ENCODE data around the gene C4BPB. TPM values are rescaled to one million over a fixed set of nuclear protein-coding genes. Genes with fewer than 3 reads are reported as not detected.

C4BPB gene
- total RNA-seq, 2 experiments from 2014 or later = not detected

DNA sequence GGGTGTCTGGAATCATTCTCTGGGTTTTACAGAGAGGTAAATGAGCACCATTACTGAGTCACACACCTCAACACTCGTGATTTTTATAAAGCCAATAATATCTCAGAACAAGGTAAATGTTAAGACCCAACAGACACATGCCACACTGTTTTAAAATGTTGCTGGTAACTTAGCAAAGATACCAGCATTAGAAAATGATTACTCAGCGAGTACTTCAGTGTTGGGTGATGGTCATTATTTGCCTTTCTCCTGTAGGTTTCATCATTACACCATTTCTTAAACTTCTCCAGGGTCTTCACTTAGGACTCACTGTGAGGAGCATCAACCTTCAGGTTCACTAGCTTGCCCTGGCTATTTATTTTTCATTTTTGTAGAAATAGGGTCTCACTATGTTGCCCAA lies 6.9 kb upstream of the C4BPB start:
- Histone ChIP-seq H4K20me1 (ENCODE audit: insufficient read depth, low read length) (no peaks in the 10 kb centered on the region), H3K4me3 (ENCODE audit: low read depth, low read length, poor library complexity, severe bottlenecking) (no peak overlapping the region), H3K79me2 (ENCODE audit: insufficient read depth, low read depth, low read length) (no peaks in the 10 kb centered on the region), H2AFZ (ENCODE audit: low read length) (no peak overlapping the region), H3K4me2 (ENCODE audit: low read length) (no peak overlapping the region), H3K27ac (ENCODE audit: low read depth, low read length, poor library complexity, severe bottlenecking) (no peak overlapping the region), H3K4me1 (ENCODE audit: insufficient read depth, low read length, poor library complexity, severe bottlenecking) (no peaks in the 10 kb centered on the region), H3K9me2 (ENCODE audit: insufficient read depth, low read length) (no peaks in the 10 kb centered on the region), H3K36me3 (ENCODE audit: insufficient read depth, low read length) (no peaks in the 10 kb centered on the region), H3K9me3 (ENCODE audit: low read length) (no peaks in the 10 kb centered on the region)
- TF ChIP-seq CTCF (conservative IDR thresholded peaks at IDR 0.05; ENCODE audit: low read length) = no peak
- no peak for TF ChIP-seq EZH2phosphoT487 (IDR thresholded peaks at IDR 0.05; ENCODE audit: borderline replicate concordance, low read depth, low read length)
- DNase-seq (ENCODE audit: low spot score) = no peak
- intact Hi-C loops (cut with micrococcal nuclease; ENCODE audit: unreplicated experiment) = no loop called here
- ChIA-PET CTCF (ENCODE audit: unreplicated experiment) (no interaction called here), POLR2A (interaction anchor here (0.7 kb wide), 1 partner anchor 81 kb away, joined by 3 read pairs; no protein-coding TSS in a partner anchor)
- no TSS peak for BruUV-seq (replicated peaks)

- H2AFZ ChIP-seq (ENCODE audit: low read length) = no peak overlapping the region
- TF ChIP-seq CTCF (conservative IDR thresholded peaks at IDR 0.05; ENCODE audit: low read length) = no peak
- TF ChIP-seq EZH2phosphoT487 (IDR thresholded peaks at IDR 0.05; ENCODE audit: borderline replicate concordance, low read depth, low read length) = no peak
- intact Hi-C loops (cut with micrococcal nuclease; ENCODE audit: unreplicated experiment) = loop anchor here (1.0 kb wide), 2 partner anchors 321 to 415 kb away; no protein-coding TSS in a partner anchor
Measured at GRCh38 chr1:207084232-207084631, 4.4 kb upstream of the C4BPB start.

DNA sequence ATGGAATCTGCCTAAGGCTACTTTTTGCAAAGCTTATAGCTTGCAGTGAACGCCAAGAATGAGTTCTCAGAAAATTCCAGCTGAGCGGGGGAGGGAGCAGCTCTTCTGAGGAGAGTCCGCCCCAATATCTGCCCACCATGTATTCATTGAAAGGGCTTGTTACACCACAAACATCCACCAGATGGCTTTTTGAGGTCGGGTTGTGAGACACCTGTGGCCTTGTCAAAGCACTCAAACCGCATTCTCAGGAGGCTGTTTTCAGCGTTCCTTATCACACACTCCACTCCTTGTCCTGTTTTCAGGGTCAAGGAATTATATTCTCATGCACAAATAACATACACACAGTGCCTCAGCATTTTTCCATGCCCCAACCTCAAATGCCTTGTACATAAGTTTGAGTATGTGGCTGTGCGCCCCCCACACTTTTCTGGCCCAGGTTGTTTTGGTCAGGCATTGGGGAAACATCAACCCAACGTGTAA lies 3.9 kb upstream of the C4BPB start:
- ChIA-PET POLR2A (interaction anchor here (1.5 to 1.9 kb wide), 2 partner anchors 9 to 10 kb away, joined by 3 to 8 read pairs; no protein-coding TSS in a partner anchor), CTCF (ENCODE audit: unreplicated experiment) (interaction anchor here (0.5 kb wide), 1 partner anchor 277 kb away, joined by 3 read pairs; no protein-coding TSS in a partner anchor)

More at GRCh38 chr1:207084232-207084631, 4.4 kb upstream of the C4BPB start:
- Histone ChIP-seq H3K27ac (ENCODE audit: low read depth, low read length, poor library complexity, severe bottlenecking) (no peak overlapping the region), H3K4me1 (ENCODE audit: insufficient read depth, low read length, poor library complexity, severe bottlenecking) (no peaks in the 10 kb centered on the region), H3K4me3 (ENCODE audit: low read depth, low read length, poor library complexity, severe bottlenecking) (no peak overlapping the region), H3K36me3 (ENCODE audit: insufficient read depth, low read length) (no peaks in the 10 kb centered on the region), H3K9me2 (ENCODE audit: insufficient read depth, low read length) (no peaks in the 10 kb centered on the region), H3K79me2 (ENCODE audit: insufficient read depth, low read depth, low read length) (no peaks in the 10 kb centered on the region), H3K9me3 (ENCODE audit: low read length) (no peaks in the 10 kb centered on the region), H4K20me1 (ENCODE audit: insufficient read depth, low read length) (no peaks in the 10 kb centered on the region), H3K4me2 (ENCODE audit: low read length) (no peak overlapping the region)
- no TSS peak for BruUV-seq (replicated peaks)
- no peak for DNase-seq (ENCODE audit: low spot score)
- ChIA-PET CTCF (ENCODE audit: unreplicated experiment) (interaction anchor here (0.5 kb wide), 1 partner anchor 276 kb away, joined by 3 read pairs; no protein-coding TSS in a partner anchor), POLR2A (interaction anchor here (1.5 to 1.9 kb wide), 2 partner anchors 9 to 10 kb away, joined by 3 to 8 read pairs; no protein-coding TSS in a partner anchor)

More for the DNA sequence above, 3.9 kb upstream of the C4BPB start:
- Histone ChIP-seq H3K9me3 (ENCODE audit: low read length) (no peaks in the 10 kb centered on the region), H4K20me1 (ENCODE audit: insufficient read depth, low read length) (no peaks in the 10 kb centered on the region), H3K79me2 (ENCODE audit: insufficient read depth, low read depth, low read length) (no peaks in the 10 kb centered on the region), H2AFZ (ENCODE audit: low read length) (no peak overlapping the region), H3K4me3 (ENCODE audit: low read depth, low read length, poor library complexity, severe bottlenecking) (no peak overlapping the region), H3K9me2 (ENCODE audit: insufficient read depth, low read length) (no peaks in the 10 kb centered on the region), H3K4me2 (ENCODE audit: low read length) (no peak overlapping the region), H3K36me3 (ENCODE audit: insufficient read depth, low read length) (no peaks in the 10 kb centered on the region), H3K4me1 (ENCODE audit: insufficient read depth, low read length, poor library complexity, severe bottlenecking) (no peaks in the 10 kb centered on the region), H3K27ac (ENCODE audit: low read depth, low read length, poor library complexity, severe bottlenecking) (no peak overlapping the region)
- no TSS peak for BruUV-seq (replicated peaks)
- TF ChIP-seq CTCF (conservative IDR thresholded peaks at IDR 0.05; ENCODE audit: low read length) (peak; percentile 77), EZH2phosphoT487 (IDR thresholded peaks at IDR 0.05; ENCODE audit: borderline replicate concordance, low read depth, low read length) (no peak)
- intact Hi-C loops (cut with micrococcal nuclease; ENCODE audit: unreplicated experiment) = loop anchor here (1.0 kb wide), 2 partner anchors 321 to 415 kb away; no protein-coding TSS in a partner anchor
- DNase-seq (ENCODE audit: low spot score) = peak; percentile 60

All from OCI-LY7 (cell line).